GM12878 (cell line): ENCODE results near the gene LACRT. TPM values are rescaled to one million over a fixed set of nuclear protein-coding genes. Genes with fewer than 3 reads are reported as not detected.
A peak's percentile ranks its signal among the peaks of the same experiment; 100 is the strongest.

Experiments used
- ATAC-seq: fragments of 200-7000 bp; cut with Tn5 transposase; 3 replicates; pipeline ENCODE4 v1.9.1; 2020; ENCODE audit warnings: mild to moderate bottlenecking, moderate library complexity
- BruUV-seq: library from RNA; stranded (reverse); fragments of 400-500 nt; replicated peaks from 2 replicates; lab custom pipeline; 2021; lab: Mats Ljungman, UMichigan
- CTCF ChIA-PET: fragments of 300-600 bp; sonication (Branson Sonifier 250); formaldehyde crosslinking; extraction: SDS; loops from one replicate; lab custom pipeline; 2021; ENCODE audit warnings: inconsistent platforms; lab: Yijun Ruan, JAX
- POLR2A ChIA-PET: fragments of 350-600 bp; formaldehyde crosslinking; extraction: SDS; loops from one replicate; lab custom pipeline; 2021; ENCODE audit warnings: inconsistent platforms; lab: Charles Lee
- RAD21 ChIA-PET: fragments of 300-600 bp; sonication (Branson Sonifier 250); formaldehyde crosslinking; loops from one replicate; lab custom pipeline; 2023; ENCODE audit warnings: antibody characterized with exemption; ENCODE audit not compliant: unreplicated experiment; lab: Charles Lee
- SMC1A ChIA-PET: fragments of 300-600 bp; sonication (Branson Sonifier 250); formaldehyde crosslinking; loops from one replicate; lab custom pipeline; 2023; ENCODE audit not compliant: unreplicated experiment, uncharacterized antibody; lab: Charles Lee
- DNase-seq: peaks from one replicate; pipeline ENCODE4 v3.0.0-alpha.2; 2011; ENCODE audit warnings: low read depth, low spot score
- FAIRE-seq: peaks from 3 replicates; lab custom pipeline; 2011; peaks lifted over from hg19 to GRCh38; lab: Jason Lieb, UNC
- H2AFZ ChIP-seq: 2 replicates; pipeline ENCODE4 v1.6.0; 2011; ENCODE audit warnings: low read depth, low read length, control low read depth; ENCODE audit not compliant: control insufficient read depth
- H3K27ac ChIP-seq: 2 replicates; pipeline ENCODE4 v1.5.1; 2011; ENCODE audit warnings: control low read depth; ENCODE audit not compliant: control insufficient read depth, insufficient read depth
- H3K27me3 ChIP-seq, 2 experiments: replicated peaks in 1 of 2; 2 replicates each; pipeline versions ENCODE4 v1.6.0 to v1.6.1; 2011; ENCODE audit warnings: low read length in 1 of 2; ENCODE audit not compliant: control insufficient read depth in 2 of 2, insufficient read depth in 2 of 2
- H3K36me3 ChIP-seq, 2 experiments: 2 replicates each; pipeline ENCODE4 v1.5.1; 2011; ENCODE audit warnings: low read length in 1 of 2; ENCODE audit not compliant: control insufficient read depth in 2 of 2, insufficient read depth in 2 of 2
- H3K4me1 ChIP-seq: 2 replicates; pipeline ENCODE4 v1.6.1; 2011; ENCODE audit warnings: mild to moderate bottlenecking, low read length, moderate library complexity, mixed read lengths; ENCODE audit not compliant: control insufficient read depth, insufficient read depth
- H3K4me2 ChIP-seq: 2 replicates; pipeline ENCODE4 v1.6.0; 2011; ENCODE audit warnings: control low read depth; ENCODE audit not compliant: control insufficient read depth, insufficient read depth
- H3K4me3 ChIP-seq: fragments of 200-600 bp; sonication (generic); 2 replicates; pipeline ENCODE4 v1.5.1; 2016
- H3K79me2 ChIP-seq: 2 replicates; pipeline ENCODE4 v1.6.0; 2011; ENCODE audit warnings: low read length; ENCODE audit not compliant: control insufficient read depth, insufficient read depth
- H3K9ac ChIP-seq: 2 replicates; pipeline ENCODE4 v1.8.0; 2011; ENCODE audit warnings: low read length, control low read depth, mixed read lengths; ENCODE audit not compliant: control insufficient read depth, insufficient read depth
- H3K9me3 ChIP-seq: replicated peaks from 3 replicates; pipeline ENCODE4 v1.5.1; 2011; ENCODE audit warnings: mild to moderate bottlenecking, low read length; ENCODE audit not compliant: control insufficient read depth, insufficient read depth
- H4K20me1 ChIP-seq: 2 replicates; pipeline ENCODE4 v1.6.0; 2011; ENCODE audit not compliant: control insufficient read depth, insufficient read depth
- in situ Hi-C: fragments of 300-500 bp; cut with MboI; formaldehyde crosslinking; loops from 9 replicates; pipeline ENCODE4 v1.14.3; 2018; ENCODE audit warnings: mixed read lengths
- intact Hi-C: fragments of 100-400 bp; cut with micrococcal nuclease; formaldehyde crosslinking; loops from one replicate; pipeline ENCODE4 v1.14.2; 2022; ENCODE audit not compliant: unreplicated experiment
- polyA plus RNA-seq, 11 experiments: library from polyadenylated mRNA; depleted of rRNA in 4 of 11; unstranded in 6 of 11; stranded (reverse) in 5 of 11; fragments of >200 nt; fragmentation: Nextera tagmentation in 4 of 11; fragmentation: Illumina TruSeq in 1 of 11; extraction: Ambion mirVana in 4 of 11; extraction: Trizol in 1 of 11; gene quantifications; 1 replicate in 1 of 11; 2 replicates in 10 of 11; pipeline versions ENCODE4 v1.2.1 to v1.2.3, GENCODE V29; 2011 to 2016; ENCODE audit warnings: inconsistent platforms in 2 of 11, missing spikeins in 2 of 11, low read depth in 1 of 11
- total RNA-seq, 4 experiments: library from RNA; depleted of rRNA in 3 of 4; stranded (reverse); fragments of >200 nt in 3 of 4; fragmentation: Illumina TruSeq in 1 of 4; extraction: Trizol in 1 of 4; gene quantifications; 2 replicates each; pipeline versions ENCODE4 v1.2.1 to v1.2.3, GENCODE V29; 2013 to 2021
- TF ChIP-seq, protein P1 (sequence below), 3 experiments: IDR thresholded peaks in 2 of 3; conservative IDR thresholded peaks in 1 of 3; 2 replicates each; pipeline ENCODE4 v1.5.1; 2011; ENCODE audit warnings: low read depth in 3 of 3, low read length in 3 of 3, mild to moderate bottlenecking in 3 of 3, control low read depth in 2 of 3, moderate library complexity in 2 of 3, inconsistent platforms in 1 of 3, mixed read lengths in 1 of 3; ENCODE audit not compliant: control insufficient read depth in 2 of 3, insufficient read depth in 1 of 3; ENCODE audit errors: extremely low read depth in 1 of 3
- TF ChIP-seq, protein P2 (sequence below): fragments of 450-650 bp; IDR thresholded peaks from 2 replicates; pipeline ENCODE4 v1.6.1; 2014; ENCODE audit warnings: mild to moderate bottlenecking

Gene LACRT
- total and polyA plus RNA-seq, 10 of the 15 experiments (the other 5 are each of a cell fraction or from before 2014, with no cell fraction given) = not detected

DNA sequence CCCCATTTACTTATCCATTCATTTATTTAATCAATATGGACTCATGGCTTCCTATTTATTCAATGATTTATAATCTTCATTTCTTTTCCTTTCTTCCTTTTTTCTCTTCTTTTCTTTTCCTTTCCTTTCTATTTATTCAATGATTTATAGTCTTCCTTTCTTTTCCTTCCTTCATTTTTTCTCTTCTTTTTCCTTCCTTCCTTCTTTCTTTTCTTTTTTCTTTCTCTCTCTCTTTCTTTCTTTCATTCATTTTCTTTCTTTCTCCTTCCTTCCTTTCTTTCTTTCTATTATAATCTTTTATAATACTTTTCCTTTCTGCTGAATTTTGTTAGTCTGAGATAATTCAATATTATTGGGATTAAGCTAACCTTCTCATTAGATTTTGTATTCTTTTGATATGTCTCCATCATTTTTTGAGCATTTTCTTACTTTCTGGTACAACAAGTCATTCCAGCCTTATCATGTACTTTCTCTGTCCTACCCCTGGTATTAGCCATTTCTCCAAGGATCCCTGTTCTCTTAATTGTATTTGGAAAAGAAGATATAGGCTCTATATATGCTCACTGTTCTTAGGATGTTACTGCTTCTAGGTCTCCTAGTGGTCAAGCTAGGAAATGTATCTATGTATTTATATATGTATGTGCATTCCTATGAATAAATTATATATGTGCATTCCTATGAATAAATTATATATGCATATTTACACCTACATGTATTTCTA lies 12.1 kb downstream of the LACRT start:
- POLR2A ChIA-PET = no interaction called here
- CTCF ChIA-PET = interaction anchor here (0.6 to 1.3 kb wide), 5 partner anchors 12 to 66 kb away, joined by 3 to 4 read pairs (median 3); partner anchors contain the start of gene LACRT
- Histone ChIP-seq H2AFZ (no peak overlapping the region), H3K79me2 (no peaks in the 10 kb centered on the region)
- RAD21 ChIA-PET = no interaction called here
- TF ChIP-seq, protein P1, sequence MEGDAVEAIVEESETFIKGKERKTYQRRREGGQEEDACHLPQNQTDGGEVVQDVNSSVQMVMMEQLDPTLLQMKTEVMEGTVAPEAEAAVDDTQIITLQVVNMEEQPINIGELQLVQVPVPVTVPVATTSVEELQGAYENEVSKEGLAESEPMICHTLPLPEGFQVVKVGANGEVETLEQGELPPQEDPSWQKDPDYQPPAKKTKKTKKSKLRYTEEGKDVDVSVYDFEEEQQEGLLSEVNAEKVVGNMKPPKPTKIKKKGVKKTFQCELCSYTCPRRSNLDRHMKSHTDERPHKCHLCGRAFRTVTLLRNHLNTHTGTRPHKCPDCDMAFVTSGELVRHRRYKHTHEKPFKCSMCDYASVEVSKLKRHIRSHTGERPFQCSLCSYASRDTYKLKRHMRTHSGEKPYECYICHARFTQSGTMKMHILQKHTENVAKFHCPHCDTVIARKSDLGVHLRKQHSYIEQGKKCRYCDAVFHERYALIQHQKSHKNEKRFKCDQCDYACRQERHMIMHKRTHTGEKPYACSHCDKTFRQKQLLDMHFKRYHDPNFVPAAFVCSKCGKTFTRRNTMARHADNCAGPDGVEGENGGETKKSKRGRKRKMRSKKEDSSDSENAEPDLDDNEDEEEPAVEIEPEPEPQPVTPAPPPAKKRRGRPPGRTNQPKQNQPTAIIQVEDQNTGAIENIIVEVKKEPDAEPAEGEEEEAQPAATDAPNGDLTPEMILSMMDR (IDR thresholded peaks at IDR 0.05 in 2 of 3, conservative IDR thresholded peaks at IDR 0.05 in 1 of 3; ENCODE audit: control insufficient read depth in 2 of 3, extremely low read depth in 1 of 3, insufficient read depth in 1 of 3, low read depth in 3 of 3, low read length in 3 of 3) = peak in 1 of 3 experiments; percentile 5; a peak in 1 of 6 replicates
- TF ChIP-seq, protein P2, sequence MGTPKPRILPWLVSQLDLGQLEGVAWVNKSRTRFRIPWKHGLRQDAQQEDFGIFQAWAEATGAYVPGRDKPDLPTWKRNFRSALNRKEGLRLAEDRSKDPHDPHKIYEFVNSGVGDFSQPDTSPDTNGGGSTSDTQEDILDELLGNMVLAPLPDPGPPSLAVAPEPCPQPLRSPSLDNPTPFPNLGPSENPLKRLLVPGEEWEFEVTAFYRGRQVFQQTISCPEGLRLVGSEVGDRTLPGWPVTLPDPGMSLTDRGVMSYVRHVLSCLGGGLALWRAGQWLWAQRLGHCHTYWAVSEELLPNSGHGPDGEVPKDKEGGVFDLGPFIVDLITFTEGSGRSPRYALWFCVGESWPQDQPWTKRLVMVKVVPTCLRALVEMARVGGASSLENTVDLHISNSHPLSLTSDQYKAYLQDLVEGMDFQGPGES = no peak
- TF ChIP-seq, all 136 proteins: peak for 1
- Histone ChIP-seq H3K9ac (no peak overlapping the region), H3K4me1 (no peaks in the 10 kb centered on the region), H3K9me3 (no peaks in the 10 kb centered on the region; the same call in 2 of the 3 replicates), H3K4me3 (no peak overlapping the region), H3K36me3 (no peaks in the 10 kb centered on the region), H3K27ac (no peak overlapping the region), H4K20me1 (no peaks in the 10 kb centered on the region), H3K27me3 (no peaks in the 10 kb centered on the region; a peak in 1 of 4 replicates), H3K4me2 (no peak overlapping the region)
- ATAC-seq = peak; percentile 66; the same call in 2 of the 3 replicates
- intact Hi-C loops = no loop called here
- in situ Hi-C loops = no loop called here
- SMC1A ChIA-PET = no interaction called here
- no TSS peak for BruUV-seq
- DNase-seq = no peak
- no peak for FAIRE-seq
